ENCODE data around the gene DSCAML1.
A peak's percentile ranks its signal among the peaks of the same experiment; 100 is the strongest.

The DSCAML1 gene

GRCh38 chr11:117546431-117547194 lies 250.4 kb downstream of the DSCAML1 start:
- DNase-seq (ENCODE audit: low spot score), result no peak

DNA sequence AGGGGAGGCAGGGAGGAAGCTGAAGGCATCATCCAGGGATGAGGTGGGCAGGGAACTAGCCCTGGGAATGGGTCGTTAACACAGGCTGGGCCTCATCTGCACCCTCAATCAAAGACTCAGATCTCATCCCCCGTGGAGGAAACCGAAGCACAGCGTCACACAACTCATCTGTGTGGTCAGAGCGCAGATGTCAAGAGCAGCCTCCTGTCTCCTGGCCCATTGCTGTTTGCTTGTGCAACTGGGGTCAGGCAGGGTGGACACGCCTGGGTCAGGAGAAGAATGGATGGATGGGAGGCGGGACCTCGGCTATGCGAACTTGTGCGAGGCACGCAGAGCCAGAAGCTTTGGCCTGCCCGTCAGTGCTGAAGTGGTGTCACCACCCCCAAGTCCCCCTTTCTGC lies 251.3 kb downstream of the DSCAML1 start:
- no peak for DNase-seq (ENCODE audit: low spot score)

GRCh38 chr11:117544130-117544800 lies 252.8 kb downstream of the DSCAML1 start:
- DNase-seq (ENCODE audit: low spot score), result no peak

- no peak for DNase-seq (ENCODE audit: low spot score)
These were observed 255.8 kb downstream of the DSCAML1 start for GRCh38 chr11:117541211-117541610.

GRCh38 chr11:117538263-117539135 lies 258.5 kb downstream of the DSCAML1 start:
- no peak for DNase-seq (ENCODE audit: low spot score)

DNA sequence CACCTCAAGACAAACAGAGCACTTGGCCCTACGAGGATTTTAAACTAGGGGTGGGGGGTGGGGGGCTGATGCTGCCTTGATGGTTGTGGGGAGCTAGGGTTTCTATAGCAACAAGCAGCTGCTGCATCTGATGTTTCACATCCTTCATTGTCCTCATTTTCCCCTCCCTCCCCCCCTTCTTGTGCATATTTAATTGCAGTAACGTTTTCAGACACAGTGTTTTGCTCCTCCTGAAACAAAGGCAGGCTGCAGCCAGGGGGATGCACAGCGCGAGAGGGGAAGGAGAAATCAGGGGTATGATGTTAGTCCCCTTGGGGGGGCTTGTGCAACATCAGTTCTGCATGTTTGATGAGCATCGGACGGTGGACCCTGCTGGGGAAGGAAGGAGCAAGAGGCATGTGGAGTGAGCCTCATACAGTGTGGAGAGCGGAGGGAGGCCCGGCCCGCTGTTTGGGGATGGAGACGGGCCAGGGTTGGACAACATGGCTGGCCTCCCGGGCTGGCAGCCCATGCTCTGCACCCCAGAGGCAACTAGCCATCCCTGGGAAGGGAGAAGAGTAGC lies 261.1 kb downstream of the DSCAML1 start:
- no peak for DNase-seq (ENCODE audit: low spot score)

- no peak for DNase-seq (ENCODE audit: low spot score)
These were observed 261.7 kb downstream of the DSCAML1 start for GRCh38 chr11:117535201-117535849.

DNA sequence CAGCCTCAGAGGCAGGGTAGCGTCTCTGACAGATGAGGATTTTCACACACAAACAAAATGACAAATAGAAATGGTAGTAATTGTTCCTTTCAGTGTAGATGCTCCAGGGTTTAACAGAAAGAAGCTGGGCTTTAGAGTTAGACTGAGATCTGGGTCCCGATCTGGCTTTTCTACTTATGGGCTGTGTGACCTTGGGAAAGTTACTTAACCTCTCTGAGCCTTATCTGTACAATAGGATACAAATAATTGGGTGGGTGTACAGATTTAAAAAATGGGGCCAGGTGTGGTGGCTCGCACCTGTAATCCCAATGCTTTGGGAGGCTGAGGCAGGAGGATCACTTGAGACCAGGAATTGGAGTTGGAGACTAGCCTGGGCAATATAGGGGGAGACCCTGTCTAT lies 264.4 kb downstream of the DSCAML1 start:
- DNase-seq (ENCODE audit: low spot score), result no peak

DNA sequence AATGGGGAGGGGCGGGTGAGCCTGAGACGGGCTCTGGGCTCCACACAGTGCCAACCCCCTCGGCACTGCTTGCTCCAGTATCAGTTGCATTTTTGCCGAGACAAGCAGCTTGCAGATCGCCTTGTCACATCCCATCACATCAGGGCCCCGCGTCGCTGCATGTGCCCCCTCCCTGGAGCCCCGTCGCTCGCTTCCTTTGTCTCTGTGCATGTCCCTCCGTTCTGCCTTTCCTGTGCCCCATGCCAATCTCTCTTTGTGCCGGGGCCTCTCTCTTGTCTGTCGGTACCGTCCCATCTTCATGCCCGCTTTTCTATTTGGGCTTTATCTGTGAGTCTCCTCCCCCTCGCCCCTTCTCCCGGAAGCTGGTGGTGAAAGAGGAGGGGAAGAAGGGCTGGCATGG lies 267.2 kb downstream of the DSCAML1 start:
- no peak for DNase-seq (ENCODE audit: low spot score)

DNA sequence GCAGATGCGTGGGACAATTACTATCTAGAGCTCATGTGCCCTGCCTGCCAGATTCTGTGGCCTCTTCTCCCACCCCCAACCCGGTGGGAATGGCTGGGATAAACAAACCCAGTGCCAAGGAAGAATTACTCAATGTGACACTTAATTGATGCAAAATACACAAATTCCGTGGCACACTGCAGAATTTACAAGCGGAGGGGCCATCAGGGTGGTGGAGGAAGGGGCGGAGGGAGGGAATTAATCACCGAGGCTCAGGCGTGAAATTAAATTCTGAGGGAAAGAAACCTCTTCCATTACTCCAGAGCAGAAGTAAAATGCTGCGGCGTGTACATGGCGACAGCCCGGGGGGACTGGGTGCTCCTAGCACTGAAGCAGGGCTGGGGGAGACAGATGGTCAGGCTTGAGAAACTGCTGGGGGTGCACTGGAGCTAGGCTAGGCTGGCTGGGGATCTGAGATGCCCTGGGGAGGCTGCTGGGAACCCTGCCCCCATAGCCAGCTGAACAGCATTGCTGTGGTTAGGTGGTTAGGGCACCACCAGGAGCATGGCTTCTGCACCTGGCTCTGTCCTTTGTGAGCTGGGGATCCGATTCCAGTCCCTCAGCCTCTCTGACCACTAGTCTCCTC lies 268.8 kb downstream of the DSCAML1 start:
- no peak for DNase-seq (ENCODE audit: low spot score)

DNA sequence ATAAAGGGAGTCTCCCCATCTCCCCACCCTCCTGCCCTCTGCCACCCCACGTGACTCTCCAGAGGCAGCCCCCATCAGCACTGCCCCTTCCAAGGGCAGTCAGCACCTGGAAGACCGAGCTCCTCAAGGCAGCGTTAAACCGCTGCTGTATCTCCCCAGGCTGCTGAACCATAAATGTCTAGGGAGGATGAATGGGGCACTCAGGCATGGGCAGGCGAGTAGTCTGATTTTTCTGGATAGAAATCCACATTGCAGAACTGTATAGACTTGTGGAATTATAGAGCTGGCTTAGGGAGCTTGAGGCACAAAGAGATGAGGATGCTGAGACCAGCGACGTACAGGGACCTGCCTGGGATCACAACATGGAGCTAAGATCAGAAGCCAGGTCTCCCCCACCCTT lies 269.7 kb downstream of the DSCAML1 start:
- no peak for DNase-seq (ENCODE audit: low spot score)

GRCh38 chr11:117525866-117526542 lies 271.0 kb downstream of the DSCAML1 start:
- no peak for DNase-seq (ENCODE audit: low spot score)

- DNase-seq (ENCODE audit: low spot score), result no peak
These were observed 272.4 kb downstream of the DSCAML1 start for GRCh38 chr11:117524468-117525183.

GRCh38 chr11:117523680-117524079 lies 273.3 kb downstream of the DSCAML1 start:
- peak; percentile 70 for DNase-seq (ENCODE audit: low spot score)

- no peak for DNase-seq (ENCODE audit: low spot score)
These were observed 275.0 kb downstream of the DSCAML1 start for GRCh38 chr11:117521974-117522373.

GRCh38 chr11:117520966-117521365 lies 276.1 kb downstream of the DSCAML1 start:
- DNase-seq (ENCODE audit: low spot score), result no peak

- no peak for DNase-seq (ENCODE audit: low spot score)
These were observed 276.8 kb downstream of the DSCAML1 start for GRCh38 chr11:117520201-117520600.

- DNase-seq (ENCODE audit: low spot score), result no peak
These were observed 277.4 kb downstream of the DSCAML1 start for GRCh38 chr11:117519590-117519989.

- DNase-seq (ENCODE audit: low spot score), result no peak
These were observed 277.8 kb downstream of the DSCAML1 start for GRCh38 chr11:117519170-117519569.

GRCh38 chr11:117518455-117518854 lies 278.6 kb downstream of the DSCAML1 start:
- DNase-seq (ENCODE audit: low spot score), result no peak
